HEK293 (cell line): ENCODE data around the gene YBX3.

Experiments
- CTCF ChIA-PET: fragments of 350-600 bp; formaldehyde crosslinking; extraction: SDS; loops from one replicate; lab custom pipeline; 2021; ENCODE audit warnings: antibody characterized with exemption; lab: Yijun Ruan, JAX
- POLR2A ChIA-PET: fragments of 300-600 bp; formaldehyde crosslinking; extraction: SDS; loops from one replicate; lab custom pipeline; 2020; ENCODE audit warnings: antibody characterized with exemption, inconsistent platforms; lab: Yijun Ruan, JAX
- H3K27ac ChIP-seq: fragments of 200-500 bp; sonication (Bioruptor generic); 2 replicates; pipeline ENCODE4 v1.5.1; 2014; ENCODE audit warnings: low read depth, low read length, control low read depth, inconsistent platforms; ENCODE audit errors: extremely low read depth
- H3K36me3 ChIP-seq, 2 experiments: fragments of 200-500 bp in 1 of 2; sonication (Bioruptor generic) in 1 of 2; 1 replicate in 1 of 2; 2 replicates in 1 of 2; pipeline ENCODE4 v1.5.1; 2014 to 2017; ENCODE audit warnings: inconsistent platforms in 2 of 2, low read length in 2 of 2; ENCODE audit not compliant: control insufficient read depth in 2 of 2, insufficient read depth in 1 of 2
- H3K4me1 ChIP-seq: fragments of 200-500 bp; sonication (Bioruptor generic); 2 replicates; pipeline ENCODE4 v1.5.1; 2014; ENCODE audit warnings: mild to moderate bottlenecking, low read length, inconsistent platforms; ENCODE audit not compliant: control insufficient read depth, insufficient read depth
- H3K4me3 ChIP-seq: 2 replicates; pipeline ENCODE4 v1.5.1; 2011; ENCODE audit warnings: low read depth, mild to moderate bottlenecking, control low read depth, low read length, moderate library complexity
- H3K9me3 ChIP-seq: fragments of 200-500 bp; sonication (Bioruptor generic); 2 replicates; pipeline ENCODE4 v1.5.1; 2014; ENCODE audit warnings: low read depth, low read length, inconsistent platforms; ENCODE audit not compliant: control insufficient read depth, insufficient read depth
- GLI4 ChIP-seq: fragments of 450-650 bp; formaldehyde crosslinking; IDR thresholded peaks from 2 replicates; pipeline ENCODE4 v1.5.1; 2016; ENCODE audit warnings: missing biosample characterization, missing genetic modification characterization
- IKZF3 ChIP-seq: fragments of 450-650 bp; IDR thresholded peaks from 2 replicates; pipeline ENCODE4 v1.5.0; 2018; ENCODE audit warnings: missing biosample characterization, mild to moderate bottlenecking, missing genetic modification characterization, moderate library complexity
- SP3 ChIP-seq: fragments of 450-650 bp; formaldehyde crosslinking; IDR thresholded peaks from 2 replicates; pipeline ENCODE4 v1.5.1; 2016; ENCODE audit warnings: missing biosample characterization, missing genetic modification characterization
- ZNF16 ChIP-seq: fragments of 450-650 bp; formaldehyde crosslinking; IDR thresholded peaks from 2 replicates; pipeline ENCODE4 v1.5.1; 2016; ENCODE audit warnings: low read depth, missing biosample characterization, missing genetic modification characterization
- ZNF23 ChIP-seq: fragments of 450-650 bp; formaldehyde crosslinking; IDR thresholded peaks from 2 replicates; pipeline ENCODE4 v1.5.1; 2016; ENCODE audit warnings: missing biosample characterization, missing genetic modification characterization, borderline replicate concordance
- ZNF394 ChIP-seq: fragments of 450-650 bp; formaldehyde crosslinking; IDR thresholded peaks from 2 replicates; pipeline ENCODE4 v1.5.1; 2016; ENCODE audit warnings: missing biosample characterization, missing genetic modification characterization, mild to moderate bottlenecking, moderate library complexity, borderline replicate concordance
- ZNF433 ChIP-seq: fragments of 450-650 bp; formaldehyde crosslinking; IDR thresholded peaks from 2 replicates; pipeline ENCODE4 v1.5.1; 2016; ENCODE audit warnings: missing biosample characterization, missing genetic modification characterization, low read depth
- ZNF529 ChIP-seq: fragments of 450-650 bp; formaldehyde crosslinking; IDR thresholded peaks from 2 replicates; pipeline ENCODE4 v1.5.1; 2017; ENCODE audit warnings: missing genetic modification characterization, missing biosample characterization; ENCODE audit not compliant: insufficient replicate concordance
- ZNF600 ChIP-seq: fragments of 450-650 bp; formaldehyde crosslinking; IDR thresholded peaks from 2 replicates; pipeline ENCODE4 v1.5.1; 2016; ENCODE audit warnings: missing biosample characterization, missing genetic modification characterization
- ZNF701 ChIP-seq: fragments of 450-650 bp; formaldehyde crosslinking; IDR thresholded peaks from 2 replicates; pipeline ENCODE4 v1.5.1; 2016; ENCODE audit warnings: missing biosample characterization, missing genetic modification characterization
- ZNF747 ChIP-seq: fragments of 450-650 bp; formaldehyde crosslinking; IDR thresholded peaks from 2 replicates; pipeline ENCODE4 v1.5.1; 2016; ENCODE audit warnings: missing biosample characterization, missing genetic modification characterization
- TF ChIP-seq, protein P1 (sequence below): fragments of 450-650 bp; formaldehyde crosslinking; IDR thresholded peaks from 2 replicates; pipeline ENCODE4 v1.5.1; 2016; ENCODE audit warnings: missing biosample characterization, missing genetic modification characterization
- TF ChIP-seq, protein P2 (sequence below): fragments of 450-650 bp; formaldehyde crosslinking; IDR thresholded peaks from 2 replicates; pipeline ENCODE4 v1.5.1; 2016; ENCODE audit warnings: missing biosample characterization, missing genetic modification characterization
- TF ChIP-seq, protein P3 (sequence below): fragments of 450-650 bp; formaldehyde crosslinking; IDR thresholded peaks from 2 replicates; pipeline ENCODE4 v1.5.1; 2016; ENCODE audit warnings: missing biosample characterization, missing genetic modification characterization
- TF ChIP-seq, protein P4 (sequence below): fragments of 450-650 bp; formaldehyde crosslinking; IDR thresholded peaks from 2 replicates; pipeline ENCODE4 v1.5.1; 2016; ENCODE audit warnings: missing biosample characterization, missing genetic modification characterization
- TF ChIP-seq, protein P5 (sequence below): fragments of 450-650 bp; formaldehyde crosslinking; IDR thresholded peaks from 2 replicates; pipeline ENCODE4 v1.5.1; 2016; ENCODE audit warnings: missing biosample characterization, missing genetic modification characterization

Gene YBX3

DNA sequence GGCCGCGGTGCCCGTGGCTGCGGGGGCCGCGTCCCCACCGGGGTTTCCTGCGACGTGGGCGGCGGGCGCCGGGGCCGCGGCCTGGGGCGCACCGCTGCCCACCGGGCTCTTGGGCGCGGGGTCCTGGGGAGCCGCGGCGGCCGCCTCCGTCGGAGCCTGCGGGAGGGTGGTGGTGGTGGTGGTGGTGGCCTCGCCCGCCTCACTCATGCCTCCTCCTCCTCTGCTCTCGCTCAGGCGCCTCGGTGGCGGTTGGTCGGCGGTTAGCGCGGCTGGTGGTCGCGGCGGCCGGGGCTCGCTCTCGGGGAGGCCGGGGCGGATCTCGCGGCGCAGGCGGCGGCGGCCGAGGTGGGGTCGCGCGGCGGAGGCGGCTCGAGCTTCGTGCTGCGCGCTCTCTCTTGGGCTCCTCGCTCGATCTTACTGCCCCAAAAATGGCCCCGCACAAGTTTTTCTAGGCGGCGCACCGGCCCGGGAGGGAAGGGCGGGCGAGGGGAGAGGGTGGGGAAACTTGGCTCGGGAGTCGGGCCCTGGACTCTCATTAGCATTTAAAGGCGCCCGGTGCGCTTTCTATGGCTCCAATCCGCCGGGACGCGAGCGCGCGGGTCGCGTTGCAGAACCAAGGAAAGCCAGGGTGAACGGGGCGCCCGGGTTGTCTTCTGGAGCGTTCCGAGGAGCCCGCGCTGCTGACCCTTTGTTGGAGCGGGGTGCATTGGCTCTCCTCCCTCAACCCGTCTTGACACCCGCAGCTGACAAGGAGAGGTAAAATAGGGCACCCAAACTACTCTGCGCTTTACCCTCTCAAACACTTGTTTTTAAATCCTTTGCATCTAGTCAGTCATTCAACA is at the start of gene YBX3 (continued):
- TF ChIP-seq, protein P1, sequence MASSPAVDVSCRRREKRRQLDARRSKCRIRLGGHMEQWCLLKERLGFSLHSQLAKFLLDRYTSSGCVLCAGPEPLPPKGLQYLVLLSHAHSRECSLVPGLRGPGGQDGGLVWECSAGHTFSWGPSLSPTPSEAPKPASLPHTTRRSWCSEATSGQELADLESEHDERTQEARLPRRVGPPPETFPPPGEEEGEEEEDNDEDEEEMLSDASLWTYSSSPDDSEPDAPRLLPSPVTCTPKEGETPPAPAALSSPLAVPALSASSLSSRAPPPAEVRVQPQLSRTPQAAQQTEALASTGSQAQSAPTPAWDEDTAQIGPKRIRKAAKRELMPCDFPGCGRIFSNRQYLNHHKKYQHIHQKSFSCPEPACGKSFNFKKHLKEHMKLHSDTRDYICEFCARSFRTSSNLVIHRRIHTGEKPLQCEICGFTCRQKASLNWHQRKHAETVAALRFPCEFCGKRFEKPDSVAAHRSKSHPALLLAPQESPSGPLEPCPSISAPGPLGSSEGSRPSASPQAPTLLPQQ (tag by site-specific recombination), result peak; percentile 66
- TF ChIP-seq, protein P2, sequence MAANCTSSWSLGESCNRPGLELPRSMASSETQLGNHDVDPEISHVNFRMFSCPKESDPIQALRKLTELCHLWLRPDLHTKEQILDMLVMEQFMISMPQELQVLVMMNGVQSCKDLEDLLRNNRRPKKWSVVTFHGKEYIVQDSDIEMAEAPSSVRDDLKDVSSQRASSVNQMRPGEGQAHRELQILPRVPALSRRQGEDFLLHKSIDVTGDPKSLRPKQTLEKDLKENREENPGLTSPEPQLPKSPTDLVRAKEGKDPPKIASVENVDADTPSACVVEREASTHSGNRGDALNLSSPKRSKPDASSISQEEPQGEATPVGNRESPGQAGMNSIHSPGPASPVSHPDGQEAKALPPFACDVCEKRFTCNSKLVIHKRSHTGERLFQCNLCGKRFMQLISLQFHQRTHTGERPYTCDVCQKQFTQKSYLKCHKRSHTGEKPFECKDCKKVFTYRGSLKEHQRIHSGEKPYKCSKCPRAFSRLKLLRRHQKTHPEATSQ (tag by site-specific recombination), result no peak
- TF ChIP-seq ZNF16 (tag by site-specific recombination) (no peak), IKZF3 (tag by site-specific recombination) (0 out of 2 replicates have a peak, but pooled peaks have one; percentile 40), SP3 (peak; percentile 49), ZNF701 (tag by site-specific recombination) (no peak), ZNF600 (tag by site-specific recombination) (peak; percentile 36), ZNF529 (no peak), ZNF747 (tag by site-specific recombination) (no peak)

DNA sequence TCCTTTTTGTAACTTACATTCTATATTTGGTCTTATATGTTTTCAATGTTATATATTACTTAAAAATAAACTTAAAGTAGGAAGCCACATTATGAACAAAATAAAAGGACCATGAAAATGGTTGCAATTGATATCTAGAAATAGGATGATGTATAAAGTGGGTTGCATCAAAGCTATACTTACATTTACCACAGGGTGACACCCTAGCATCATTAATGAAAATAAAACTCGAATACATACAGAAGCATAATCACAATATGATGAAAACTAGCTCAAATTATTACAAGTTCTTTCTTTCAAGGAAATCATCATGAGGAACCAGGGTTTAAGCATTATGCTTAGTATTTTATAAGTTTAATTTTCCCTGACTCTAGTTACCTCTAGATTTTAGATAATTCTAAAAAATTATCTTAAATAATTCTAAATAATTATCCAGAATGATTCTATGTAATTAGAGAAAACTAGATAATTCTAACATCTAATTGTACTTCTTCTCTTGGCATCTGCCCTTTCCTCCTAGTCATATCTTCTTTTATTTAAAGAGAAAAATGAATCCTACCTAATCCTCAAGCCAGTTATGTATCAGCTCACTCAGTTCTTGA is 48.1 kb upstream of the YBX3 start:
- no peaks in the 10 kb centered on the region for H3K4me1 ChIP-seq
- CTCF ChIA-PET, result interaction anchor here (0.6 to 7.0 kb wide), 15 partner anchors 21 to 1263 kb away, joined by 3 to 73 read pairs (median 3); no protein-coding TSS in a partner anchor
- POLR2A ChIA-PET, result interaction anchor here (0.7 kb wide), 1 partner anchor 428 kb away, joined by 3 read pairs; no protein-coding TSS in a partner anchor
- no peak overlapping the region for H3K27ac ChIP-seq
- no peaks in the 10 kb centered on the region for H3K36me3 ChIP-seq
- no peak overlapping the region for H3K4me3 ChIP-seq
- no peaks in the 10 kb centered on the region for H3K9me3 ChIP-seq
- TF ChIP-seq ZNF23 (tag by site-specific recombination), result no peak
- TF ChIP-seq GLI4, result no peak
- TF ChIP-seq, protein P3, sequence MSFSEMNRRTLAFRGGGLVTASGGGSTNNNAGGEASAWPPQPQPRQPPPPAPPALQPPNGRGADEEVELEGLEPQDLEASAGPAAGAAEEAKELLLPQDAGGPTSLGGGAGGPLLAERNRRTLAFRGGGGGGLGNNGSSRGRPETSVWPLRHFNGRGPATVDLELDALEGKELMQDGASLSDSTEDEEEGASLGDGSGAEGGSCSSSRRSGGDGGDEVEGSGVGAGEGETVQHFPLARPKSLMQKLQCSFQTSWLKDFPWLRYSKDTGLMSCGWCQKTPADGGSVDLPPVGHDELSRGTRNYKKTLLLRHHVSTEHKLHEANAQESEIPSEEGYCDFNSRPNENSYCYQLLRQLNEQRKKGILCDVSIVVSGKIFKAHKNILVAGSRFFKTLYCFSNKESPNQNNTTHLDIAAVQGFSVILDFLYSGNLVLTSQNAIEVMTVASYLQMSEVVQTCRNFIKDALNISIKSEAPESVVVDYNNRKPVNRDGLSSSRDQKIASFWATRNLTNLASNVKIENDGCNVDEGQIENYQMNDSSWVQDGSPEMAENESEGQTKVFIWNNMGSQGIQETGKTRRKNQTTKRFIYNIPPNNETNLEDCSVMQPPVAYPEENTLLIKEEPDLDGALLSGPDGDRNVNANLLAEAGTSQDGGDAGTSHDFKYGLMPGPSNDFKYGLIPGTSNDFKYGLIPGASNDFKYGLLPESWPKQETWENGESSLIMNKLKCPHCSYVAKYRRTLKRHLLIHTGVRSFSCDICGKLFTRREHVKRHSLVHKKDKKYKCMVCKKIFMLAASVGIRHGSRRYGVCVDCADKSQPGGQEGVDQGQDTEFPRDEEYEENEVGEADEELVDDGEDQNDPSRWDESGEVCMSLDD (tag by site-specific recombination), result no peak
- no peak for TF ChIP-seq ZNF394 (tag by site-specific recombination)
- TF ChIP-seq, protein P4, sequence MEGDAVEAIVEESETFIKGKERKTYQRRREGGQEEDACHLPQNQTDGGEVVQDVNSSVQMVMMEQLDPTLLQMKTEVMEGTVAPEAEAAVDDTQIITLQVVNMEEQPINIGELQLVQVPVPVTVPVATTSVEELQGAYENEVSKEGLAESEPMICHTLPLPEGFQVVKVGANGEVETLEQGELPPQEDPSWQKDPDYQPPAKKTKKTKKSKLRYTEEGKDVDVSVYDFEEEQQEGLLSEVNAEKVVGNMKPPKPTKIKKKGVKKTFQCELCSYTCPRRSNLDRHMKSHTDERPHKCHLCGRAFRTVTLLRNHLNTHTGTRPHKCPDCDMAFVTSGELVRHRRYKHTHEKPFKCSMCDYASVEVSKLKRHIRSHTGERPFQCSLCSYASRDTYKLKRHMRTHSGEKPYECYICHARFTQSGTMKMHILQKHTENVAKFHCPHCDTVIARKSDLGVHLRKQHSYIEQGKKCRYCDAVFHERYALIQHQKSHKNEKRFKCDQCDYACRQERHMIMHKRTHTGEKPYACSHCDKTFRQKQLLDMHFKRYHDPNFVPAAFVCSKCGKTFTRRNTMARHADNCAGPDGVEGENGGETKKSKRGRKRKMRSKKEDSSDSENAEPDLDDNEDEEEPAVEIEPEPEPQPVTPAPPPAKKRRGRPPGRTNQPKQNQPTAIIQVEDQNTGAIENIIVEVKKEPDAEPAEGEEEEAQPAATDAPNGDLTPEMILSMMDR (tag by site-specific recombination), result 0 out of 2 replicates have a peak, but pooled peaks have one; percentile 36
- TF ChIP-seq, protein P5, sequence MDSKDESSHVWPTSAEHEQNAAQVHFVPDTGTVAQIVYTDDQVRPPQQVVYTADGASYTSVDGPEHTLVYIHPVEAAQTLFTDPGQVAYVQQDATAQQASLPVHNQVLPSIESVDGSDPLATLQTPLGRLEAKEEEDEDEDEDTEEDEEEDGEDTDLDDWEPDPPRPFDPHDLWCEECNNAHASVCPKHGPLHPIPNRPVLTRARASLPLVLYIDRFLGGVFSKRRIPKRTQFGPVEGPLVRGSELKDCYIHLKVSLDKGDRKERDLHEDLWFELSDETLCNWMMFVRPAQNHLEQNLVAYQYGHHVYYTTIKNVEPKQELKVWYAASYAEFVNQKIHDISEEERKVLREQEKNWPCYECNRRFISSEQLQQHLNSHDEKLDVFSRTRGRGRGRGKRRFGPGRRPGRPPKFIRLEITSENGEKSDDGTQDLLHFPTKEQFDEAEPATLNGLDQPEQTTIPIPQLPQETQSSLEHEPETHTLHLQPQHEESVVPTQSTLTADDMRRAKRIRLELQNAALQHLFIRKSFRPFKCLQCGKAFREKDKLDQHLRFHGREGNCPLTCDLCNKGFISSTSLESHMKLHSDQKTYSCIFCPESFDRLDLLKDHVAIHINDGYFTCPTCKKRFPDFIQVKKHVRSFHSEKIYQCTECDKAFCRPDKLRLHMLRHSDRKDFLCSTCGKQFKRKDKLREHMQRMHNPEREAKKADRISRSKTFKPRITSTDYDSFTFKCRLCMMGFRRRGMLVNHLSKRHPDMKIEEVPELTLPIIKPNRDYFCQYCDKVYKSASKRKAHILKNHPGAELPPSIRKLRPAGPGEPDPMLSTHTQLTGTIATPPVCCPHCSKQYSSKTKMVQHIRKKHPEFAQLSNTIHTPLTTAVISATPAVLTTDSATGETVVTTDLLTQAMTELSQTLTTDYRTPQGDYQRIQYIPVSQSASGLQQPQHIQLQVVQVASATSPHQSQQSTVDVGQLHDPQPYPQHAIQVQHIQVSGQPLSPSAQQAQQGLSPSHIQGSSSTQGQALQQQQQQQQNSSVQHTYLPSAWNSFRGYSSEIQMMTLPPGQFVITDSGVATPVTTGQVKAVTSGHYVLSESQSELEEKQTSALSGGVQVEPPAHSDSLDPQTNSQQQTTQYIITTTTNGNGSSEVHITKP, result no peak
- TF ChIP-seq ZNF433 (tag by site-specific recombination), result no peak
